HL-60 (cell line): Measurements from ENCODE around the gene COL4A2.

Experiments
- GABPA ChIP-seq: IDR thresholded peaks from 2 replicates; pipeline ENCODE4 v1.6.1; 2012; ENCODE audit warnings: low read depth
- POLR2AphosphoS5 ChIP-seq: IDR thresholded peaks from 2 replicates; pipeline ENCODE4 v1.6.1; 2012; ENCODE audit warnings: low read depth
- SPI1 ChIP-seq: IDR thresholded peaks from 2 replicates; pipeline ENCODE4 v1.6.1; 2012; ENCODE audit warnings: low read depth, mild to moderate bottlenecking, borderline replicate concordance
- TF ChIP-seq, protein P1 (sequence below): IDR thresholded peaks from one replicate; pipeline ENCODE4 v1.5.1; 2011; ENCODE audit warnings: low read length, control low read depth, inconsistent platforms; ENCODE audit not compliant: insufficient read depth
- TF ChIP-seq, protein P2 (sequence below): IDR thresholded peaks from 2 replicates; pipeline ENCODE4 v1.6.1; 2012; ENCODE audit warnings: low read depth; ENCODE audit not compliant: insufficient replicate concordance

DNA sequence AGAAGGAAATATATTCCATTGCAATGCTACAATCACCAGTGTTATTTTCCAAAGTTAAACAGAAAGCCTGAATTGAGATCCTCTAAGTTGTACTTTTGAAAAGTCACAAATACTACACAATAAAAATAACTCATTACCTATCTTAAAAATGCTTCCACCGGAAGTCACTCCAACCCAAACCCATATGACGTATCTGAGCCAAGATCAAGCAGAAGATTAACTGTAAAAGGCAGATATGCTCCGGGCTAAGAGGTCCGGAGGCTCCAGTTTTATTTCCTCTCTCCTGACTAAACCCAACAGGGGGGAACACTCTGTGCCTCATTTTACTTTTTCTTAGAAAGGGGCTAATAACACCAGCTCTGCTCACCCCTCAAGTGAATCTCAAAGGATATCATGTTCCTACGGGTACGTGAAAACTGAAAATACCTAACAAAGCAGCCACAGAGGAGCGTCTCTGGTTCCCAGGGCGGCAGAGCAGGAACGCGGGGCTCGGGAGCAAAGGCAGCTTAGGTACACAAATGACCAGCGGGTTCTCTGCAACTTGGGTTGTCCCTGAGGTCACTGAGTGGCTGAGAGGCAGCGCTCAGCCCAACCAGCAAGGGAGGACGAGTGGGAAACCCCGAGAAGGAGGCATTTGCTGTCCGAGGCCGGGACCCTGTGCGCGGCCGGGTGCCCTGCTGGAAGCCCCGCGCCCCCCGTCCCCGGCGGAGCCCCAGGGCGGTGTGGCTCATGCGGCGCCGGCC is 253.7 kb downstream of the COL4A2 start:
- TF ChIP-seq, protein P1, sequence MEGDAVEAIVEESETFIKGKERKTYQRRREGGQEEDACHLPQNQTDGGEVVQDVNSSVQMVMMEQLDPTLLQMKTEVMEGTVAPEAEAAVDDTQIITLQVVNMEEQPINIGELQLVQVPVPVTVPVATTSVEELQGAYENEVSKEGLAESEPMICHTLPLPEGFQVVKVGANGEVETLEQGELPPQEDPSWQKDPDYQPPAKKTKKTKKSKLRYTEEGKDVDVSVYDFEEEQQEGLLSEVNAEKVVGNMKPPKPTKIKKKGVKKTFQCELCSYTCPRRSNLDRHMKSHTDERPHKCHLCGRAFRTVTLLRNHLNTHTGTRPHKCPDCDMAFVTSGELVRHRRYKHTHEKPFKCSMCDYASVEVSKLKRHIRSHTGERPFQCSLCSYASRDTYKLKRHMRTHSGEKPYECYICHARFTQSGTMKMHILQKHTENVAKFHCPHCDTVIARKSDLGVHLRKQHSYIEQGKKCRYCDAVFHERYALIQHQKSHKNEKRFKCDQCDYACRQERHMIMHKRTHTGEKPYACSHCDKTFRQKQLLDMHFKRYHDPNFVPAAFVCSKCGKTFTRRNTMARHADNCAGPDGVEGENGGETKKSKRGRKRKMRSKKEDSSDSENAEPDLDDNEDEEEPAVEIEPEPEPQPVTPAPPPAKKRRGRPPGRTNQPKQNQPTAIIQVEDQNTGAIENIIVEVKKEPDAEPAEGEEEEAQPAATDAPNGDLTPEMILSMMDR = no peak
- TF ChIP-seq POLR2AphosphoS5 = no peak
- no peak for TF ChIP-seq GABPA
- TF ChIP-seq, protein P2, sequence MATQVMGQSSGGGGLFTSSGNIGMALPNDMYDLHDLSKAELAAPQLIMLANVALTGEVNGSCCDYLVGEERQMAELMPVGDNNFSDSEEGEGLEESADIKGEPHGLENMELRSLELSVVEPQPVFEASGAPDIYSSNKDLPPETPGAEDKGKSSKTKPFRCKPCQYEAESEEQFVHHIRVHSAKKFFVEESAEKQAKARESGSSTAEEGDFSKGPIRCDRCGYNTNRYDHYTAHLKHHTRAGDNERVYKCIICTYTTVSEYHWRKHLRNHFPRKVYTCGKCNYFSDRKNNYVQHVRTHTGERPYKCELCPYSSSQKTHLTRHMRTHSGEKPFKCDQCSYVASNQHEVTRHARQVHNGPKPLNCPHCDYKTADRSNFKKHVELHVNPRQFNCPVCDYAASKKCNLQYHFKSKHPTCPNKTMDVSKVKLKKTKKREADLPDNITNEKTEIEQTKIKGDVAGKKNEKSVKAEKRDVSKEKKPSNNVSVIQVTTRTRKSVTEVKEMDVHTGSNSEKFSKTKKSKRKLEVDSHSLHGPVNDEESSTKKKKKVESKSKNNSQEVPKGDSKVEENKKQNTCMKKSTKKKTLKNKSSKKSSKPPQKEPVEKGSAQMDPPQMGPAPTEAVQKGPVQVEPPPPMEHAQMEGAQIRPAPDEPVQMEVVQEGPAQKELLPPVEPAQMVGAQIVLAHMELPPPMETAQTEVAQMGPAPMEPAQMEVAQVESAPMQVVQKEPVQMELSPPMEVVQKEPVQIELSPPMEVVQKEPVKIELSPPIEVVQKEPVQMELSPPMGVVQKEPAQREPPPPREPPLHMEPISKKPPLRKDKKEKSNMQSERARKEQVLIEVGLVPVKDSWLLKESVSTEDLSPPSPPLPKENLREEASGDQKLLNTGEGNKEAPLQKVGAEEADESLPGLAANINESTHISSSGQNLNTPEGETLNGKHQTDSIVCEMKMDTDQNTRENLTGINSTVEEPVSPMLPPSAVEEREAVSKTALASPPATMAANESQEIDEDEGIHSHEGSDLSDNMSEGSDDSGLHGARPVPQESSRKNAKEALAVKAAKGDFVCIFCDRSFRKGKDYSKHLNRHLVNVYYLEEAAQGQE = no peak
- TF ChIP-seq SPI1 = no peak
